ENCODE measurements around the gene HOXB5.

HOXB5 gene

GRCh38 chr17:48628649-48629410, 35.3 kb upstream of the HOXB5 start:
- peaks cover 95 to 98% of the 10 kb centered on the region in 2 experiments for H3K27me3 ChIP-seq (ENCODE audit: control insufficient read depth in 1 of 2, insufficient read depth in 1 of 2, low read length in 2 of 2)

GRCh38 chr17:48627623-48628521, 34.3 kb upstream of the HOXB5 start:
- Histone ChIP-seq H3K36me3 (ENCODE audit: control insufficient read depth in 1 of 2, insufficient read depth in 2 of 2, low read depth in 1 of 2, low read length in 2 of 2) (no peaks in the 10 kb centered on the region), H3K9me3 (ENCODE audit: control insufficient read depth, low read length) (peaks cover 6% of the 10 kb centered on the region), H3K4ac (ENCODE audit: low read depth in 1 of 2, low read length in 2 of 2) (peak overlapping the region in 1 of 2 experiments; percentile 66), H2BK120ac (ENCODE audit: low read depth, low read length) (peak overlapping the region; percentile 19), H3K4me1 (ENCODE audit: control insufficient read depth, insufficient read depth, low read depth, low read length) (peaks cover 21% of the 10 kb centered on the region), H3K27ac (ENCODE audit: low read length, poor library complexity, severe bottlenecking) (no peak overlapping the region), H2AK5ac (ENCODE audit: low read length, severe bottlenecking) (no peak overlapping the region), H2BK5ac (ENCODE audit: low read depth, low read length, poor library complexity, severe bottlenecking) (no peak overlapping the region), H3K18ac (ENCODE audit: low read depth in 1 of 2, low read length in 2 of 2) (peak overlapping the region in 1 of 2 experiments; percentile 19), H3K9ac (ENCODE audit: low read length) (no peak overlapping the region), H4K8ac (ENCODE audit: low read length) (peak overlapping the region; percentile 53), H3K14ac (ENCODE audit: low read length in 2 of 2) (no peak overlapping the region), H3K27me3 (ENCODE audit: control insufficient read depth in 1 of 2, insufficient read depth in 1 of 2, low read length in 2 of 2) (peaks cover 95 to 98% of the 10 kb centered on the region in 2 experiments), H3K79me1 (replicated peaks; ENCODE audit: low read length, poor library complexity, severe bottlenecking) (no peaks in the 10 kb centered on the region), H2BK15ac (ENCODE audit: low read depth, poor library complexity, severe bottlenecking) (peak overlapping the region; percentile 26), H3K23ac (ENCODE audit: low read length in 2 of 2) (no peak overlapping the region), H4K91ac (ENCODE audit: low read length) (no peak overlapping the region), H2BK12ac (ENCODE audit: low read length in 2 of 2) (no peak overlapping the region), H3K4me3 (ENCODE audit: insufficient read depth in 1 of 2, low read depth in 1 of 2, low read length in 2 of 2) (no peak overlapping the region), H2AFZ (ENCODE audit: low read depth, low read length) (no peak overlapping the region), H3K4me2 (ENCODE audit: low read length, poor library complexity, severe bottlenecking) (no peak overlapping the region)
- no peak for DNase-seq
- WGBS = 45% methylated on average over 27 of the region's 27 CpGs

More at GRCh38 chr17:48628649-48629410, 35.3 kb upstream of the HOXB5 start:
- Histone ChIP-seq H3K9me3 (ENCODE audit: control insufficient read depth, low read length) (peaks cover 6% of the 10 kb centered on the region), H4K91ac (ENCODE audit: low read length) (no peak overlapping the region), H3K4me3 (ENCODE audit: insufficient read depth in 1 of 2, low read depth in 1 of 2, low read length in 2 of 2) (no peak overlapping the region), H3K4ac (ENCODE audit: low read depth in 1 of 2, low read length in 2 of 2) (no peak overlapping the region), H3K14ac (ENCODE audit: low read length in 2 of 2) (no peak overlapping the region), H3K4me1 (ENCODE audit: control insufficient read depth, insufficient read depth, low read depth, low read length) (peaks cover 26% of the 10 kb centered on the region), H2AFZ (ENCODE audit: low read depth, low read length) (no peak overlapping the region), H2AK5ac (ENCODE audit: low read length, severe bottlenecking) (no peak overlapping the region), H3K27ac (ENCODE audit: low read length, poor library complexity, severe bottlenecking) (no peak overlapping the region), H3K23ac (ENCODE audit: low read length in 2 of 2) (no peak overlapping the region), H2BK12ac (ENCODE audit: low read length in 2 of 2) (no peak overlapping the region), H3K4me2 (ENCODE audit: low read length, poor library complexity, severe bottlenecking) (no peak overlapping the region), H3K18ac (ENCODE audit: low read depth in 1 of 2, low read length in 2 of 2) (peak overlapping the region in 1 of 2 experiments; percentile 8), H2BK15ac (ENCODE audit: low read depth, poor library complexity, severe bottlenecking) (no peak overlapping the region), H2BK120ac (ENCODE audit: low read depth, low read length) (no peak overlapping the region), H3K36me3 (ENCODE audit: control insufficient read depth in 1 of 2, insufficient read depth in 2 of 2, low read depth in 1 of 2, low read length in 2 of 2) (no peaks in the 10 kb centered on the region), H2BK5ac (ENCODE audit: low read depth, low read length, poor library complexity, severe bottlenecking) (no peak overlapping the region), H3K9ac (ENCODE audit: low read length) (no peak overlapping the region), H3K79me1 (replicated peaks; ENCODE audit: low read length, poor library complexity, severe bottlenecking) (no peaks in the 10 kb centered on the region), H4K8ac (ENCODE audit: low read length) (no peak overlapping the region)
- DNase-seq = no peak
- 53% methylated on average over 5 of the region's 5 CpGs for WGBS

- Histone ChIP-seq H2AK5ac (ENCODE audit: low read length, severe bottlenecking) (no peak overlapping the region), H2BK5ac (ENCODE audit: low read depth, low read length, poor library complexity, severe bottlenecking) (no peak overlapping the region), H3K18ac (ENCODE audit: low read depth in 1 of 2, low read length in 2 of 2) (peak overlapping the region; percentile 23 to 68), H3K9me3 (ENCODE audit: control insufficient read depth, low read length) (peaks cover 6% of the 10 kb centered on the region), H3K36me3 (ENCODE audit: control insufficient read depth in 1 of 2, insufficient read depth in 2 of 2, low read depth in 1 of 2, low read length in 2 of 2) (no peaks in the 10 kb centered on the region), H2BK120ac (ENCODE audit: low read depth, low read length) (peak overlapping the region; percentile 29), H3K27me3 (ENCODE audit: control insufficient read depth in 1 of 2, insufficient read depth in 1 of 2, low read length in 2 of 2) (peaks cover 95 to 98% of the 10 kb centered on the region in 2 experiments), H3K4me1 (ENCODE audit: control insufficient read depth, insufficient read depth, low read depth, low read length) (peaks cover 21% of the 10 kb centered on the region), H3K4me2 (ENCODE audit: low read length, poor library complexity, severe bottlenecking) (no peak overlapping the region), H4K91ac (ENCODE audit: low read length) (no peak overlapping the region), H3K9ac (ENCODE audit: low read length) (no peak overlapping the region), H3K4me3 (ENCODE audit: insufficient read depth in 1 of 2, low read depth in 1 of 2, low read length in 2 of 2) (no peak overlapping the region), H3K23ac (ENCODE audit: low read length in 2 of 2) (no peak overlapping the region), H2AFZ (ENCODE audit: low read depth, low read length) (no peak overlapping the region), H3K4ac (ENCODE audit: low read depth in 1 of 2, low read length in 2 of 2) (peak overlapping the region; percentile 66 to 76), H2BK12ac (ENCODE audit: low read length in 2 of 2) (peak overlapping the region in 1 of 2 experiments; percentile 11), H4K8ac (ENCODE audit: low read length) (no peak overlapping the region), H2BK15ac (ENCODE audit: low read depth, poor library complexity, severe bottlenecking) (peak overlapping the region; percentile 26), H3K14ac (ENCODE audit: low read length in 2 of 2) (no peak overlapping the region), H3K27ac (ENCODE audit: low read length, poor library complexity, severe bottlenecking) (no peak overlapping the region), H3K79me1 (replicated peaks; ENCODE audit: low read length, poor library complexity, severe bottlenecking) (no peaks in the 10 kb centered on the region)
- 27% methylated on average over 4 of the region's 5 CpGs for WGBS
- no peak for DNase-seq
Measured at GRCh38 chr17:48627118-48627597, 33.6 kb upstream of the HOXB5 start.
